Trophoblast cell (in vitro differentiated cells and primary cell): ENCODE data around the gene CREB5.
A peak's percentile ranks its signal among the peaks of the same experiment; 100 is the strongest.

Source experiments
- DNase-seq, 2 donors: peaks; one replicate each; pipeline ENCODE4 v3.0.0-alpha.2; 2016
- H2AFZ ChIP-seq: 2 replicates; pipeline ENCODE4 v1.6.1; 2013; ENCODE audit warnings: low read length, moderate library complexity, mild to moderate bottlenecking; ENCODE audit not compliant: insufficient read depth, poor library complexity
- H2AK5ac ChIP-seq: 2 replicates; pipeline ENCODE4 v1.6.1; 2013; ENCODE audit warnings: mild to moderate bottlenecking, low read length
- H2BK120ac ChIP-seq: 2 replicates; pipeline ENCODE4 v1.6.1; 2013; ENCODE audit warnings: low read length, mild to moderate bottlenecking, moderate library complexity; ENCODE audit not compliant: insufficient read depth, poor library complexity
- H2BK12ac ChIP-seq: 2 replicates; pipeline ENCODE4 v1.6.1; 2013; ENCODE audit warnings: mild to moderate bottlenecking, low read length, moderate library complexity
- H2BK5ac ChIP-seq: 2 replicates; pipeline ENCODE4 v1.6.1; 2013; ENCODE audit warnings: low read length, low read depth, moderate library complexity, mild to moderate bottlenecking; ENCODE audit not compliant: poor library complexity
- H3K14ac ChIP-seq: 2 replicates; pipeline ENCODE4 v1.6.1; 2013; ENCODE audit warnings: mild to moderate bottlenecking, low read length
- H3K18ac ChIP-seq: 2 replicates; pipeline ENCODE4 v1.6.1; 2013; ENCODE audit warnings: mild to moderate bottlenecking, low read length
- H3K23ac ChIP-seq: 2 replicates; pipeline ENCODE4 v1.6.1; 2013; ENCODE audit warnings: low read length
- H3K27ac ChIP-seq: 2 replicates; pipeline ENCODE4 v1.5.1; 2013; ENCODE audit warnings: low read depth, mild to moderate bottlenecking, inconsistent platforms, low read length, moderate library complexity
- H3K27me3 ChIP-seq: 2 replicates; pipeline ENCODE4 v1.6.1; 2013; ENCODE audit warnings: inconsistent platforms, mild to moderate bottlenecking, low read length, moderate library complexity; ENCODE audit not compliant: insufficient read depth
- H3K36me3 ChIP-seq, 2 experiments: 1 replicate in 1 of 2; 2 replicates in 1 of 2; pipeline ENCODE4 v1.6.1; 2013; ENCODE audit warnings: low read length in 2 of 2, mild to moderate bottlenecking in 2 of 2, moderate library complexity in 1 of 2; ENCODE audit not compliant: insufficient read depth in 2 of 2, control insufficient read depth in 1 of 2
- H3K4ac ChIP-seq: 2 replicates; pipeline ENCODE4 v1.6.1; 2013; ENCODE audit warnings: low read depth, mild to moderate bottlenecking, low read length, moderate library complexity
- H3K4me1 ChIP-seq, 2 experiments: 1 replicate in 1 of 2; 2 replicates in 1 of 2; pipeline ENCODE4 v1.6.1; 2013; ENCODE audit warnings: low read length in 2 of 2, mild to moderate bottlenecking in 2 of 2, moderate library complexity in 1 of 2; ENCODE audit not compliant: insufficient read depth in 2 of 2, control insufficient read depth in 1 of 2
- H3K4me2 ChIP-seq: 2 replicates; pipeline ENCODE4 v1.6.1; 2013; ENCODE audit warnings: inconsistent platforms, mild to moderate bottlenecking, low read length, moderate library complexity
- H3K4me3 ChIP-seq: 2 replicates; pipeline ENCODE4 v1.5.1; 2013; ENCODE audit warnings: mild to moderate bottlenecking, low read depth, low read length, inconsistent platforms
- H3K79me1 ChIP-seq: one replicate; pipeline ENCODE4 v1.6.1; 2013; ENCODE audit warnings: low read length
- H3K79me2 ChIP-seq: 2 replicates; pipeline ENCODE4 v1.6.1; 2013; ENCODE audit warnings: low read length, mild to moderate bottlenecking; ENCODE audit not compliant: control insufficient read depth, insufficient read depth, poor library complexity
- H3K9ac ChIP-seq: 2 replicates; pipeline ENCODE4 v1.6.1; 2013; ENCODE audit warnings: mild to moderate bottlenecking, low read length
- H3K9me3 ChIP-seq: 2 replicates; pipeline ENCODE4 v1.6.1; 2013; ENCODE audit warnings: low read depth, mild to moderate bottlenecking, control low read depth, inconsistent platforms, low read length; ENCODE audit not compliant: insufficient read depth
- H4K12ac ChIP-seq: 2 replicates; pipeline ENCODE4 v1.6.1; 2013; ENCODE audit warnings: low read depth, mild to moderate bottlenecking, low read length, moderate library complexity
- H4K8ac ChIP-seq: 2 replicates; pipeline ENCODE4 v1.6.1; 2013; ENCODE audit warnings: low read depth, mild to moderate bottlenecking, low read length, moderate library complexity
- H4K91ac ChIP-seq: one replicate; pipeline ENCODE4 v1.6.1; 2013; ENCODE audit warnings: low read depth, mild to moderate bottlenecking, low read length, moderate library complexity
- WGBS: extraction: QIAGEN DNeasy Blood & Tissue Kit; methylation state at CpG from one replicate; pipeline ENCODE4 v1.1.7; 2013; ENCODE audit warnings: missing lambda C conversion rate; ENCODE audit not compliant: insufficient read length, insufficient coverage; ENCODE audit errors: extremely low coverage; 5-methylcytosine and 5-hydroxymethylcytosine counted together

Gene CREB5

GRCh38 chr7:28681693-28682310 lies 269.5 kb downstream of the CREB5 start:
- H4K91ac ChIP-seq: no peak overlapping the region
- H2AK5ac ChIP-seq: no peak overlapping the region
- no peak overlapping the region for H2BK5ac ChIP-seq
- H3K27me3 ChIP-seq: no peaks in the 10 kb centered on the region
- no peak for DNase-seq
- no peak overlapping the region for H4K12ac ChIP-seq
- no peak overlapping the region for H3K4me3 ChIP-seq
- H3K18ac ChIP-seq: no peak overlapping the region
- WGBS: no CpG with 5 or more reads among the region's 5 CpGs
- H3K79me2 ChIP-seq: no peaks in the 10 kb centered on the region
- H3K9ac ChIP-seq: no peak overlapping the region
- H3K36me3 ChIP-seq: no peaks in the 10 kb centered on the region
- H3K27ac ChIP-seq: no peak overlapping the region
- H3K14ac ChIP-seq: no peak overlapping the region
- H3K9me3 ChIP-seq: no peaks in the 10 kb centered on the region
- no peak overlapping the region for H4K8ac ChIP-seq
- H3K4me2 ChIP-seq: no peak overlapping the region
- no peak overlapping the region for H2BK120ac ChIP-seq
- H3K4ac ChIP-seq: no peak overlapping the region
- H3K23ac ChIP-seq: no peak overlapping the region
- H2AFZ ChIP-seq: no peak overlapping the region
- peaks cover 10% of the 10 kb centered on the region for H3K79me1 ChIP-seq
- H3K4me1 ChIP-seq: peaks cover 7 to 8% of the 10 kb centered on the region in 2 experiments
- H2BK12ac ChIP-seq: no peak overlapping the region

- no CpG with 5 or more reads among the region's 8 CpGs for WGBS
- H3K79me1 ChIP-seq: peaks cover 10% of the 10 kb centered on the region
Measured at GRCh38 chr7:28682801-28683200, 270.5 kb downstream of the CREB5 start.

GRCh38 chr7:28684650-28685241 lies 272.4 kb downstream of the CREB5 start:
- Histone ChIP-seq H3K4me1 (peaks cover 7 to 10% of the 10 kb centered on the region in 2 experiments), H2AK5ac (no peak overlapping the region)
- WGBS: no CpG with 5 or more reads among the region's 5 CpGs

More at GRCh38 chr7:28682801-28683200, 270.5 kb downstream of the CREB5 start:
- H3K27me3 ChIP-seq: no peaks in the 10 kb centered on the region
- H4K8ac ChIP-seq: no peak overlapping the region
- H3K36me3 ChIP-seq: no peaks in the 10 kb centered on the region
- no peak overlapping the region for H3K27ac ChIP-seq
- H4K12ac ChIP-seq: no peak overlapping the region
- no peak overlapping the region for H2BK120ac ChIP-seq
- H3K79me2 ChIP-seq: no peaks in the 10 kb centered on the region
- H2BK5ac ChIP-seq: no peak overlapping the region
- H3K23ac ChIP-seq: no peak overlapping the region
- no peaks in the 10 kb centered on the region for H3K9me3 ChIP-seq
- H3K4me3 ChIP-seq: no peak overlapping the region
- no peak overlapping the region for H2AFZ ChIP-seq
- H3K4ac ChIP-seq: no peak overlapping the region
- peak overlapping the region; percentile 18 for H2AK5ac ChIP-seq
- no peak overlapping the region for H3K4me2 ChIP-seq
- no peak overlapping the region for H3K14ac ChIP-seq
- peaks cover 7 to 10% of the 10 kb centered on the region in 2 experiments for H3K4me1 ChIP-seq
- no peak for DNase-seq
- H3K9ac ChIP-seq: no peak overlapping the region
- no peak overlapping the region for H3K18ac ChIP-seq
- peak overlapping the region; percentile 63 for H2BK12ac ChIP-seq
- H4K91ac ChIP-seq: peak overlapping the region; percentile 4

GRCh38 chr7:28685242-28685643 lies 272.9 kb downstream of the CREB5 start:
- H3K27ac ChIP-seq: peak overlapping the region; percentile 31
- DNase-seq: peak in 1 of 2 donors; percentile 46
- no peaks in the 10 kb centered on the region for H3K9me3 ChIP-seq
- H2BK120ac ChIP-seq: peak overlapping the region; percentile 68
- H4K12ac ChIP-seq: no peak overlapping the region
- H3K36me3 ChIP-seq: no peaks in the 10 kb centered on the region
- peaks cover 10% of the 10 kb centered on the region for H3K79me1 ChIP-seq
- no peak overlapping the region for H2AK5ac ChIP-seq
- no peak overlapping the region for H3K4me3 ChIP-seq
- H3K9ac ChIP-seq: no peak overlapping the region
- no peak overlapping the region for H3K23ac ChIP-seq
- H3K4ac ChIP-seq: peak overlapping the region; percentile 47
- no peak overlapping the region for H3K18ac ChIP-seq
- H4K8ac ChIP-seq: no peak overlapping the region
- no CpG with 5 or more reads among the region's 7 CpGs for WGBS
- peak overlapping the region; percentile 17 for H2AFZ ChIP-seq
- H3K27me3 ChIP-seq: no peaks in the 10 kb centered on the region
- peak overlapping the region; percentile 35 for H3K14ac ChIP-seq
- H2BK5ac ChIP-seq: peak overlapping the region; percentile 74
- H3K79me2 ChIP-seq: no peaks in the 10 kb centered on the region
- H3K4me2 ChIP-seq: peak overlapping the region; percentile 46
- H2BK12ac ChIP-seq: peak overlapping the region; percentile 63
- H3K4me1 ChIP-seq: peaks cover 7 to 10% of the 10 kb centered on the region in 2 experiments
- H4K91ac ChIP-seq: peak overlapping the region; percentile 74

More at GRCh38 chr7:28684650-28685241, 272.4 kb downstream of the CREB5 start:
- Histone ChIP-seq H2BK12ac (peak overlapping the region; percentile 63), H3K4ac (peak overlapping the region; percentile 47), H2BK120ac (peak overlapping the region; percentile 68), H3K36me3 (no peaks in the 10 kb centered on the region), H4K8ac (no peak overlapping the region), H4K91ac (peak overlapping the region; percentile 74), H3K27ac (peak overlapping the region; percentile 31), H2BK5ac (peak overlapping the region; percentile 74), H3K23ac (no peak overlapping the region), H2AFZ (peak overlapping the region; percentile 17), H3K4me2 (peak overlapping the region; percentile 46), H3K79me2 (no peaks in the 10 kb centered on the region), H3K9ac (no peak overlapping the region), H3K9me3 (no peaks in the 10 kb centered on the region), H3K14ac (peak overlapping the region; percentile 35), H3K4me3 (no peak overlapping the region), H3K18ac (no peak overlapping the region), H3K79me1 (peaks cover 10% of the 10 kb centered on the region), H4K12ac (no peak overlapping the region), H3K27me3 (no peaks in the 10 kb centered on the region)
- no peak for DNase-seq
